T-helper 1 cell treated with Interleukin-12 subunit alpha and Interleukin-12 subunit beta and Interleukin-4 antibody, amounts not matched to agents 30 μg/mL and 1 μg/mL, for 36 hours (primary cell): ENCODE data around the gene DTYMK.
"Not testable (repeated sequence)": the region's sequence is repeated elsewhere in the genome, so short reads cannot be mapped to it uniquely, and the experiment has no call there.

Experiments
- H3K27ac Mint-ChIP-seq: one replicate; pipeline ENCODE4 v1.8.0; 2021; ENCODE audit warnings: mild to moderate bottlenecking, mixed read lengths
- H3K27me3 Mint-ChIP-seq: one replicate; pipeline ENCODE4 v1.8.0; 2021; ENCODE audit warnings: low read depth, mixed read lengths
- H3K36me3 Mint-ChIP-seq: one replicate; pipeline ENCODE4 v1.8.0; 2021; ENCODE audit warnings: low read depth, mixed read lengths
- H3K4me1 Mint-ChIP-seq: one replicate; pipeline ENCODE4 v1.8.0; 2021; ENCODE audit warnings: low read depth, mixed read lengths
- H3K4me3 Mint-ChIP-seq: one replicate; pipeline ENCODE4 v1.8.0; 2021; ENCODE audit warnings: mild to moderate bottlenecking, moderate library complexity, mixed read lengths
- H3K9me3 Mint-ChIP-seq: one replicate; pipeline ENCODE4 v1.8.0; 2021; ENCODE audit warnings: mixed read lengths

The DTYMK gene

GRCh38 chr2:241686650-241687425 is at the start of gene DTYMK:
TSS of gene DTYMK (minus strand) at chr2:241686815. CDS start at chr2:241686783, 32 bp downstream.
- Mint-ChIP-seq H3K27ac (peak within 1 kb of the TSS; percentile 94), H3K27me3 (no peaks in the 10 kb centered on the region), H3K4me3 (peak within 1 kb of the TSS; percentile 89), H3K9me3 (no peaks in the 10 kb centered on the region), H3K4me1 (peaks cover 27% of the 10 kb centered on the region), H3K36me3 (peaks cover 12% of the 10 kb centered on the region)

- Mint-ChIP-seq H3K36me3 (peaks cover 4% of the 10 kb centered on the region), H3K4me1 (peaks cover 29% of the 10 kb centered on the region), H3K27me3 (no peaks in the 10 kb centered on the region), H3K9me3 (no peaks in the 10 kb centered on the region), H3K27ac (peak overlapping the region; percentile 23), H3K4me3 (peak overlapping the region; percentile 61)
These were observed 49.5 kb upstream of the DTYMK start for GRCh38 chr2:241736111-241736510.

- Mint-ChIP-seq H3K4me3 (peak within 1 kb of the TSS; percentile 61), H3K27ac (no peak within 1 kb of the TSS), H3K4me1 (peaks cover 35% of the 10 kb centered on the region), H3K36me3 (peaks cover 4% of the 10 kb centered on the region), H3K9me3 (no peaks in the 10 kb centered on the region), H3K27me3 (no peaks in the 10 kb centered on the region)
These were observed 48.0 kb upstream of the DTYMK start, which contains the start of gene D2HGDH for GRCh38 chr2:241734467-241735208. TSS of gene D2HGDH (plus strand) at chr2:241734630. CDS start at chr2:241735225, 595 bp downstream.

- peak overlapping the region; percentile 54 for H3K4me3 Mint-ChIP-seq
- peaks cover 4% of the 10 kb centered on the region for H3K36me3 Mint-ChIP-seq
- H3K4me1 Mint-ChIP-seq, result peaks cover 32% of the 10 kb centered on the region
- no peak overlapping the region for H3K27ac Mint-ChIP-seq
- H3K27me3 Mint-ChIP-seq, result no peaks in the 10 kb centered on the region
- H3K9me3 Mint-ChIP-seq, result no peaks in the 10 kb centered on the region
These were observed 47.5 kb upstream of the DTYMK start for GRCh38 chr2:241734208-241734466.

GRCh38 chr2:241733391-241734207 is 47.0 kb upstream of the DTYMK start:
- Mint-ChIP-seq H3K9me3 (no peaks in the 10 kb centered on the region), H3K4me1 (peaks cover 31% of the 10 kb centered on the region), H3K27me3 (no peaks in the 10 kb centered on the region), H3K27ac (no peak overlapping the region), H3K4me3 (peak overlapping the region; percentile 54), H3K36me3 (peaks cover 2% of the 10 kb centered on the region)

- H3K4me3 Mint-ChIP-seq, result peak overlapping the region; percentile 36
- H3K27me3 Mint-ChIP-seq, H3K9me3 Mint-ChIP-seq, H3K27ac Mint-ChIP-seq, H3K36me3 Mint-ChIP-seq: not testable (repeated sequence)
- peaks cover 29% of the 10 kb centered on the region for H3K4me1 Mint-ChIP-seq
These were observed 46.0 kb upstream of the DTYMK start for GRCh38 chr2:241732513-241733186.

- H3K27me3 Mint-ChIP-seq, result no peaks in the 10 kb centered on the region
- peak overlapping the region; percentile 34 for H3K27ac Mint-ChIP-seq
- H3K36me3 Mint-ChIP-seq, result no peaks in the 10 kb centered on the region
- peak overlapping the region; percentile 36 for H3K4me3 Mint-ChIP-seq
- H3K9me3 Mint-ChIP-seq, result no peaks in the 10 kb centered on the region
- H3K4me1 Mint-ChIP-seq, result peaks cover 25% of the 10 kb centered on the region
These were observed 44.2 kb upstream of the DTYMK start for GRCh38 chr2:241730671-241731293.

GRCh38 chr2:241729868-241730267 is 43.3 kb upstream of the DTYMK start:
- Mint-ChIP-seq H3K27ac (no peak overlapping the region), H3K4me1 (peaks cover 25% of the 10 kb centered on the region), H3K36me3 (no peaks in the 10 kb centered on the region), H3K4me3 (no peak overlapping the region), H3K9me3 (no peaks in the 10 kb centered on the region), H3K27me3 (no peaks in the 10 kb centered on the region)

GRCh38 chr2:241728627-241729026 is 42.0 kb upstream of the DTYMK start:
- Mint-ChIP-seq H3K4me1 (peaks cover 25% of the 10 kb centered on the region), H3K27me3 (no peaks in the 10 kb centered on the region), H3K4me3 (no peak overlapping the region), H3K27ac (no peak overlapping the region), H3K36me3 (peaks cover 3% of the 10 kb centered on the region), H3K9me3 (peaks cover under 1% of the 10 kb centered on the region)

GRCh38 chr2:241728000-241728399 is 41.4 kb upstream of the DTYMK start:
- H3K4me1 Mint-ChIP-seq, result peaks cover 23% of the 10 kb centered on the region

GRCh38 chr2:241726459-241726858 is 39.8 kb upstream of the DTYMK start:
- H3K27ac Mint-ChIP-seq, result no peak overlapping the region
- peaks cover 7% of the 10 kb centered on the region for H3K9me3 Mint-ChIP-seq
- H3K4me1 Mint-ChIP-seq, result peaks cover 14% of the 10 kb centered on the region
- H3K36me3 Mint-ChIP-seq, result peaks cover 12% of the 10 kb centered on the region
- no peaks in the 10 kb centered on the region for H3K27me3 Mint-ChIP-seq
- no peak overlapping the region for H3K4me3 Mint-ChIP-seq

More at GRCh38 chr2:241728000-241728399, 41.4 kb upstream of the DTYMK start:
- Mint-ChIP-seq H3K4me3 (no peak overlapping the region), H3K36me3 (peaks cover 3% of the 10 kb centered on the region), H3K27ac (no peak overlapping the region), H3K27me3 (no peaks in the 10 kb centered on the region), H3K9me3 (peaks cover 7% of the 10 kb centered on the region)

- H3K9me3 Mint-ChIP-seq, result peaks cover 7% of the 10 kb centered on the region
- H3K4me3 Mint-ChIP-seq, result no peak overlapping the region
- peaks cover 16% of the 10 kb centered on the region for H3K36me3 Mint-ChIP-seq
- no peak overlapping the region for H3K27ac Mint-ChIP-seq
- H3K27me3 Mint-ChIP-seq, result no peaks in the 10 kb centered on the region
- peaks cover 5% of the 10 kb centered on the region for H3K4me1 Mint-ChIP-seq
These were observed 38.6 kb upstream of the DTYMK start for GRCh38 chr2:241724975-241725870.
